Stimulated activated CD8-positive, alpha-beta memory T cell treated with anti-CD3 and anti-CD28 coated beads, Interleukin-15, amount 100 ng/mL, for 24 hours (primary cell): ENCODE results near the gene CRPPA.
"Not testable (repeated sequence)": the region's sequence is repeated elsewhere in the genome, so short reads cannot be mapped to it uniquely, and the experiment has no call there.

Source experiments
- DNase-seq: peaks from one replicate; pipeline ENCODE4 v3.0.0-alpha.2; 2020; ENCODE audit warnings: low read depth

The CRPPA gene

DNA sequence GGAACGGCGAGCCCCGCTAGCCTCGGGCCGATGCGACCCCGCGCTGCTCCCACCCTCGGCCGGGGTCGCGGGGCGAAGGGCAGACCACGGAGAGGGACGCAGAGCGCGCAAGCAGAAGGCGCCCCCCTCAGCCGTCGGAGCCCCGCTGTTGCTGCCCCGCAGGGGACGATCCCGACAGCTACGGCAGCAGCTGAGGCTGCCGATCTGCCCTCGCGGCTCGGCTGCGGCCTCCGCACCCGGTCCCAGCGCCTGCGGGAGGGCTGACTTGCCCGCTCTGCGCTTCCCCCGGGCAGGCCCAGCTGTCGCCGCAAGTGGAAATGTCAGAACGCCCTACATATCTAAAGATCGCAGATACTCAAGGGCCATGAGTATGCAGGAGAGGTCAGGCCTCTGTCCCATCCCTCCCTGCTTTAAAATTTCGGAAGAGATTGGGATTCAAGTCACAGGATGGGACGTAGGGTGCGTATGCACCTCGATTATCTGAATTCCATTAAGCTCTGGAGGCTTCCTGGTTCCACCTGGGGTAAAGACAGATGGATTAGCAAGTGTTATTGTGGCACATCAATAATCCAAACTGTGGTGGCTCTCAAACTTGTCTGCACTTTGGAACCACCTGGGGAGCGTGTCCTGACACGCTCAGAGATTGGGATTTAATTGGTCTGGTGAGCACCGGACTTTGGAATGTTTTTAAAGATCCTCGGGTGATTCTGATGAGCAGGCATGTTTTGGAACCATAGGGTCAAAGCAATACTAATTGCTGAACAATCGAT lies at the start of gene CRPPA:
Gene CRPPA, minus strand, starts transcription at position 206 of the 770 bp plus-strand sequence. CDS start 216 bp downstream, outside the sequence.
- peak; percentile 23 for DNase-seq

DNA sequence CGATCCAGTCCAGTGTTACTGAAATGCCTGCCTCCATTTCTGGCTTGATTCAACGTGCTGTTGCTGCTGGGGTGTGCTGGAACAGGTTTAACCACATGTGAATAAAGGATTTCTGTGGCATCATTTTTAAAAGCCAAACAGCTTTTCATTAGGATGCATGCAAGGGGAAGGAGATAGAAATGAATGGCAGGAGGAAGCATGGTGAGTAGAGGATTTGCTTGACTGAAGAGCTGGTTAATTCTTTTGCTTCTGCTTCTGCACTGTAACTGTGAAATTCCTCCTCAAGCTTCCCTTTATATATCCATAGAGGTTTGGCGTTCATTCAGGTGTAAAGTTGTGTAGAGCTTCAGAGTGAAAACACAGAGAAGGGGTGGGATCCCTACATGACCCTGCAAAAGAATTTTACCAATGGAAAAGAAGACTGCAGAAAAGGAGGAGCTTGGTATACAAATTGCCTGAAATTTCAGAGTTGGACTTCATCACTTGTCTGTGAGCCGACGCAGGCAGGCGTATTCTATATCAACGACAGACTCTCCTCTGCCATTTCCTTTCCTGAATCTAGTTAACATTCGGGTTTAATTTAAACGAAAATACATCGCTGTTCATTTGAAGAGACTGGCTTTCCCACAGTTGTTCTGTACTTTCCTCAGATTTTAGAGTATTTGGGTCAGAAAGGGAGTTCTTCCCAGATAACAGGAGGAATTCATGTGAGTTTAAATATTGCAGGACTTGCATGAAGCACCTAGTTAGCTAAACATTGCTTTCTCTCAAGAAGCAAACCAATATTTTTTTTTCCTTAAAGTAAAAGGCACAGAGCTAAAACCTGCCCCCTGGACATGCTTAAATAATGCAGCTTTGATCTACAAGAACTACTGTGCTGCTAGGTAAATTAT lies 44.4 kb upstream of the CRPPA start, which contains the start of gene SOSTDC1:
Gene SOSTDC1, minus strand, starts transcription at position 270 of the 893 bp plus-strand sequence. Its CDS starts 70 bp downstream, at position 200.
- DNase-seq, result no peak

DNA sequence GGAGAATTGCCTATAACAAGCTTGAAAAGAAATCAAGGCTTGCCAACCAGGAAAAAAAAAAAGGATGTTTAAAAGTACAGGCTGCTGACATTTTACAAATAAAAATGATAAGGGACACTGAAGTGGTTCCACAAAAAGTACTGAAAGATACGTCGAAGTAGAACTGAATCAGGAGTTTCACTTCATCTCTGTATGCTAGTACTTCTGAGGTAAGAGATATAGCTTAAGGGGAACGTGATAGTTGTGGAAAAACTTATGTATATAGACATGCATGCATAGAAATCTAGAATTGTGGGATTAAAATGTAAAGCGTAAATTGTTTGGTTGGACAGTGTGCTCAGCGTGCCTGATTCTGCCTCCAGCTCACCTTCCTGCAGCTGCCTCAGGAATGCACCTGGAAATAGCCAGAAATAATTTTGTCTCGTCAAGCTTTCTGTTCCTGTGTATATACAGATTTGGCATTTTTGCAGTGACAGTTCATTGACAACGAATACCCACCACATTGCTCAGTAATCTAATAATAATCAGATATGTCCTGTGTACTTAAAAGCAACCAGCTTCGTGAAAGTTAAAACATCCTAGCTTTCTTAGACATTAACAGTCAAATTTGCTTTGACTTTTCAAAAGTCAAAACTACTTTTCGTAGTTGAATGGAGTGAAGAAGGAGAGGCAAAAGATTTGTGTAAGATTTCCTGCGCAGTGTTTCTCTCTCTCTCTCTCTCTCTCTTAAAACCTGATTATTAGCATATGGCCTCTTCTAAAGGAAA lies 42.8 kb upstream of the CRPPA start:
- DNase-seq, result no peak

DNA sequence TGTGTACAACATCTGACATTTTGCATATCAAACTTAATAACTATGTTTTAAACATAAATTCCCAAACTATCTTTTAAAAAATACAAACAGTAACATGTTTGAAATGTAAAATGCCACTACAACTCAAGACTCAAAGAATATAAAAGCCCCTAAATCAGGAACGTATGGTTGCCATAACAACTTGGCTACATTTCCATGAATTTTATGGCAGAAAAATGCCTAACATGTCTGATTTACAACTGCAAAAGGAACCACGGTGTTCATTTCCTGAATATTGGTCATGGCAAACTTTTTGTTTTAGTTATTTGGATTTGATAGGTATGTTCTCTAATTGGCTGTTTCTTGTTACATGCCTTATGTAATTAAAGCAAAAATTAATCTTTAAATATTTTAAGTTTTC lies 42.2 kb upstream of the CRPPA start:
- DNase-seq, result no peak

DNA sequence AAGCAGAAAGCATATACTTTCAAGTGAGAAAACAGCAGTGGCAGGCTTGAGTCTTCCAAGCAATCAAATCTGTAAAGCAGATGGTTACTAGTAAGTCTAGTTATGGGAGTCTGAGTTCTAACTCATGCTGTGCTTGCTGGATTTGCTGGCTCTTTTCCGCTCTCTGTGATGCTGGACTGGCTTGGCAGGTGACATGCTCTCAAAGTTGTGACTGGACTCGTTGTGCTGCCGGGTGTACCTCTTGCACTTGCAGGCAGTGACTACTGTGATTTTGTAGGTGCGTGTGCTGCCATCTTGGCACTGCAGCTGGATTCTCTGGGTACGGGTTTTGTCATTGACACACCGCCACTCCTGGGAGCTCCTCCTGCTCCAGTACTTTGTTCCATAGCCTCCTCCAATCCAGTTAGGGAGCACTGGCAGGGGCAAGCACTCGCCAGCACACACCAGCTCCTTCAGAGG lies 41.1 kb upstream of the CRPPA start:
- DNase-seq, result no peak

DNA sequence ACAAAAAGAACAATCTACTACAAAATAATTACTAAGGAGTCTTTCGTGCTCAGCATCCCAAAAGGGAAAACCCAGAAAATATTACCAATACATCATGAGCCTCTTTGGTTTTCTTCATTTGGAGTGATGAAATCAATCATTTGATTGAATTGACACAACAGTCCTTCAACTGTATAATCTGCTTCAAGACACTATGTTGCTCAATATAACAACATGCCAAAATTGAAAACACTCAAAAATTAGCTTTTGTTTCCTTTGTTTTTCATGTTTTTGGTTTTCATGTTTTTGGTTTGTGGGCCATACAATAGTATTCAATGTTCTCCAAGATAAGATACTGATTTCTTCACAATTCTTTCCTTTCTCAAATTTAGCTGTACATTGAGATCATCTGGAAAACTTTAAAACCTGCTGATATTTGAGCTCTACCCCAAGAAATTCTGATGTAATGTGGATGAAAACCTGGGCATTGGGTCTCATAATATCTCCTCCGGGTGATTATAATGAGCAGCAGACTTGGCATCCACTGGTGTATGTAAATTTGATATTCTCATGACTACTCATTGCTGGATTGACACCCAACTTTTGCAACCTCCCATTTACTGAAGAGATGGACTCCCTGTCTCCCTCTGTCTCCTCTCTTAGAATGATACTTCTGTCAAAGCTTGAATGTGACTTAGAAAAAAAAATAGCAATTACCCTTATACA lies 39.6 kb upstream of the CRPPA start:
- DNase-seq, result no peak

DNA sequence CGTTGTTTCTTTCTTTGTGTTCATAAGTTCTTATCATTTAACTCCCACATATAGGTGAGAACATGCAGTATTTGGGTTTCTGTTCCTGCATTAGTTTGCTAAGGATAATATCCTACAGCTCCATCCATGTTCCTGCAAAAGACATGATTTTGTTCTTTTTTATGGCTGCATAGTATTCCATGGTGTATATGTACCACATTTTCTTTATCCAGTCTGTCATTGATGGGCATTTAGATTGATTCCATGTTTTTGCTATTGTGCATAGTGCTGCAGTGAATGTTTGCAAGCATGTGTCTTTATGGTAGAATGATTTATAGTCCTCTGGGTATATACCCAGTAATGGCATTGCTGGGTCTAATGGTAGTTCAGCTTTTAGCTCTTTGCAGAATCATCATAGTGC lies 35.0 kb upstream of the CRPPA start:
- not testable (repeated sequence) for DNase-seq

DNA sequence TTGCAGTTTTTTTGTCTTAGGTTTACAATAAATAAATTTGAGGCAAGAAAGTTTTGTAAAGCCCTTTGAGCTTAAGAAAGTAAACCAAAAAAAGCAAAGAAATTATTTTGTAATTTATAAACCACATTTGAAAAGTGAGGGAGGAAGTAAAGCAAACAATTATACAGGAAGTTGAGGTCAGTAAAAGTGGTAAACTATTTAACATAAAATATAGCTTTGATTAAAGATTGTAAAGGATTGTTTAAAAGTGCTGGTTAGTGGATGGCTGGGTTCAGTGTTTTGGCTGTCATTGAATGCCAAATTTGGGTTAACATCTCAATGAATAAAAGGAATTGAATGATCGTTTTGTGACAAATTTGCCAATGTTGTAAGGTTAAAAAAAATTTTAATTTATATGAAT lies 34.3 kb upstream of the CRPPA start:
- DNase-seq, result no peak

DNA sequence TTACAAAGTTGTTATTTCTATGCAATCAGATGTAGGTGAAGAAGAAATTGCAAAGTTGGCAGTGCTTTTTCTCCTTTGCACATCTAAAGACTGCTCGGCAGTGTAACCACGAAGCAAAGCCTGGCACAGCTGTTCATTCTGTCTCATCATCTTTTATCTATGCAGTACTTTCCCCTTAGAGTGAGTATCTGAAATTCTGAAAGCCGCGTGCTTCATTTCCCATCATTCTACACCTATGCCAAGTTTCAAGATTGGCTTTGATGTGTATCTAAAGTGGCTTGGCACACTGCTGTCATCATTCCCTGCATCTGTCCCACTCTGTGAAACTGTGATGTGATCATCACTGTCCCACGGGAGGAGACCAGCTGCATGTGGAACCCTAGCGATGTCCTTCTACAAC lies 29.0 kb upstream of the CRPPA start:
- no peak for DNase-seq

DNA sequence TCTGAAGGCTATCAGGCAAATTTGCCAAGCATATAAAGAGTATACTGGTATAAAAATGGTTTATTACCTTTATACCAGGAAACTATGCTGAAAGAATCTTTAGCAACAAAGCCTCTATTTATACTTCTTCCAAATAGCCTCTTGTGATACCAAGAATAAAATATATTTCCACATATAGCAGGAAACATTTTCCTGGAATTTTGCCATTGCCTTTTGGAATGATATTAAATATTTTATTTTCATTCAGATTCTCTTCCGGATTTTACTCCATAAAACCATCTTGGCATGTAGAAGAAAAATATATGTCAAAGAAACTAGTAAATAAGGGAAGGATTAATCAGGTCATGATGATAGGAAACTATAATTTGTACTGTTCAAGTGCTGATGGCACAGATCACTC lies 26.5 kb upstream of the CRPPA start:
- no peak for DNase-seq

DNA sequence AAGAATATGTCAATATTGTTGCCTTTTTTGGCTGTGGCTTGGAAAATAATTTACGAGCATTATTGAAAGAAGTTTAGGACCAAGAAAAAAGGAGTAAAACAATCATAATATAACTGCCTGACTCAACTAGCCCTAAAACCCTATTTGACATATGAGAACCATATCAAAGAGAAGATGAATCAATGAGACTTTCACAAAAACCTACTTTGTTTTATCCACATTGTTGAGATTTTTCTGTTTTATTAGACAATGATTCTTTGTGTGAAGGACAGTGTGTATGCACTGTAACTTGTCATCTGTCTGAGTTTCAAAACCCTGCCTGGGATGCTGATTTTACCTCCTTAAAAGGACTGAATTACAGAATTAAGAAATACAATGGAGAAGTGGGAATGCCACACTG lies 25.2 kb upstream of the CRPPA start:
- no peak for DNase-seq

DNA sequence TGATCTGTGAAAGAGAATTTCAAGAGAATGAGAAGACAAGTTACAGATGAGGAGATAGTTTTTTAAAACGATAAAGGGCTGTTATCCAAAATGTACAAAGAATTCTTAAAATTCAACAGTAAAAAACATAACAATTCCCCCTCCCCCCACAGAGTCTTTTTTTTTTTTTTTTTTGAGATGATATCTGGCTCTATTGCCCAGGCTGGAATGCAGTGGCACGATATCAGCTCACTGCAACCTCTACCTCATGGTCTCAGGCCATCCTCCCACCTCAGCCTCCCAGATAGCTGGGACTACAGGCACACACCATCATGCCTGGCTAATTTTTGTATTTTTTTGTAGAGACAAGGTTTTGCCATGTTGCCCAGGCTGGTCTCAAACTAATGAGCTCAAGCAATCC lies 22.5 kb upstream of the CRPPA start:
- DNase-seq, result not testable (repeated sequence)

DNA sequence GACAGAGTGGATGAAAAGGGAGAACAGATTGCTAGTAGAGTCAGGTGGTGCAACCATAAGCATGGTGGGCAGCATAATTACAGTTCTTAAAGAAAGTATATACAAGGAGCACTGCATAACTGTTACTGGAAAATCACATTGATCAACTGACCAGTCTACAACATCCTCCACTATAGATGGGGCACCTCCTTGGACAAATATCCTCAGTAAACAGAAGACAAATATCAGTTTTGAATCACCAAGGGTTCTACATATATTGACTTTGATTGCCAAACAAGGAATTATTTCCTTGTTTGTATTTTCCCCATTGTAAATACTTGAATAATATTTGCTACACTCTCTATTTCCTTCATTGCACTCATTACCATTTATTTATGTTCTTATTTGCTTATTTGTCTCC lies 17.6 kb upstream of the CRPPA start:
- no peak for DNase-seq

DNA sequence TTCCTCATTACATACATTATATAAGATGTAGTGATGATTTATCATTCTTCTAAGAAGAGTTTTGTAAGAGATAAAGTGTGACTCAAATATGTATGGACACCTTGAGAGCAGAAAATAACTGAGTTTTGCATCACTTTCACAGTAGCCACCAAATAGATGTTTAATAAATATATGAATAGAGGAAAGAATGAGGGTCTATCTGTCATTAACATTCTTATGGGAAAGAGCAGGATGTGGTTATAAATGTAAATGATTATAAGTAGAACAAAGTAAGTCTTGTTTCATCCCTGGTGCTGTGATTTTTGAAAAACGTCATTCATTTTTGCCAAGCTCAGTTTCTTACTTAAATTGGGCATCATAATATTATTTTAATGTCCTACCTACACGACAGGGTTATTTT lies 15.0 kb upstream of the CRPPA start:
- DNase-seq, result no peak

DNA sequence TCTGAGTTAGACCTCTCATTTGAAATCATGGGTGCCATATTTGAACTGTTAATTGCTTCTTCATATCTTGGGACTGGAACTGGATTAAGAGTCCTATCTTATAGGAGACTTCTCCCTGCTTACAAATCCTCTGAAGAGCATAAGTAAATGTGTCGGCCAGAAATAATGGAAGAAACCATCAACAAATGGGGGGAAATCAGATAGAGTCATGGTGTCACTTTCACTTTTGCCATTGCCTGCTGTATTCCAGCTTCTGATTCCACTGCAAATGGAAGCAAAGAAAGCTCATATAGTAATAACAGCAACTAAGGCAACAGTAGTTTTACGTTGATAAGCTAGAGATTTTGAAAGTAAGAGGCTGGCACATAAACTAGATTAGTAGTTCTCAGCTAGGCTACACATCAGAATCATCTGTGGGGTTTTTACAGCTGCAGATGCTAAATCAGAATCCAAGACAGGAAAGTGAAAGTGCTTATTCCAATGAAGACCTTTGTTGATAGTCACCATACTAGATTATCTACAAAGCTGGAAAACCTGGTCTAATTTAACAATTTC lies 12.3 kb upstream of the CRPPA start:
- DNase-seq, result no peak

DNA sequence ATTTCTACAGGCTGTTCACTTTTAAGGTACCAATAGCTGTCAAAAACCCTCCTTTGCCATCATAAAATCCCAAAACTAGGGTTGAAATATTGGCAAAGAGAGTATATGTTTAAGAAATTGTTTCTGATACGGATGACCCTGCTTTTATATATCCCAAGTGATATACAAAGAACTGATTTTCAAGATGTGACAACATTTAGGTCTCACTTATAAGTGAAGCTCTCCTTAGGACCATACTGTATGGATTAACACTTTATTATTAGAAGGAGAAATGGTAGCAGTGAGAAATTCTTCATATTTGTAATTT lies 11.0 kb upstream of the CRPPA start:
- DNase-seq, result no peak

DNA sequence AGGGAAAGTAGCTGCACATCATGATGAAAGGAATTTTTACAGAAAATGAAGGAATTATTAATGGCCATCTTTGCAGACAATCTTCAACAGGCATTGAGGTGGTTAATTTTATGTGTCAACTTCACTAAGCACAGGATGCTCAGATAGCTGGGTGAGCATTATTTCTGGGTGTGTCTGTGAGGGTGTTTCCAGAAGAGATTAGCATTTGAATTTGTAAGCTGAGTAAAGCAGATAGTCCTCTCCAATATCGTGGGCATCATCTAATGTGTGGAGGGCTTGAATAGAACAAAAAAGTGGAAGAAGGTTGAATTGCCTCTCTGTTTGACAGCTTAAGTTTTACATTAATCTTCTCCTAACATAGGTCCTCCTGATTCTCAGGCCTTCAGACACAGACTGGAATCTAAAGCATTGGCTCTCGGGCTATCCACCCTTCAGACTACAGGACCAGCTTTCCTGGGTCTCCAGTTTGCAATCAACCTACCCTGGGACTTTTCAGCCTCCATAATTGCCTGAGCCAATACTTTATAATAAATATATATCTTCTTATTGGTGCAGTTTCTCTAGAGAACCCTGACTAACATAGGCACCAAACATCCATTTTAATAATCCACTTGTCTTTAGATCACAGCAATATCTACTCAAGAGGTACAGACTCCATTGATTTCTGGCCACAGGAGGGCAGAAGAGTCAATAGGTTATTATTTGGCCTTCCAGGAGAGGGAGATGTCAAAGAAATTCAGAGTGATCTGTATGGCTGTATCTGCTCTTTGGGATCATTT lies 10.5 kb upstream of the CRPPA start:
- no peak for DNase-seq

DNA sequence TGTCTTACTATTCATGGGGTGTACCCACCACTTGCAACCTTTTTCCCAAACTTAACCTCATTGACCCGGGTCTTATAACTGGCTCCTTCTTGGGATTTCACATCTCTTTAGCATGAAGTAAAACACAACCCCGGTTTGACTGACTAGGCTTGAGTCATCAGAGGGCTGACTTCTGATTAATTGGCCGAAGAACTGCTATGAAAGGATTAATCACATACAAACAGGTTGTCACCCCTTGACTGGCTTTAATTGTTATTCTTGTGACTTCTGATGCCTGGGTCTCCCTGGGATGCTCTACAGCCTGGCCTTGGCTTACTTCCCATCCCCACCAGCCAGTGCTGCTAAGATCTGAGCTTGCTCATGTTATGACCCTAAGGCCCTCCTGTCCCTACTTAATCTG lies 8.8 kb upstream of the CRPPA start:
- no peak for DNase-seq

DNA sequence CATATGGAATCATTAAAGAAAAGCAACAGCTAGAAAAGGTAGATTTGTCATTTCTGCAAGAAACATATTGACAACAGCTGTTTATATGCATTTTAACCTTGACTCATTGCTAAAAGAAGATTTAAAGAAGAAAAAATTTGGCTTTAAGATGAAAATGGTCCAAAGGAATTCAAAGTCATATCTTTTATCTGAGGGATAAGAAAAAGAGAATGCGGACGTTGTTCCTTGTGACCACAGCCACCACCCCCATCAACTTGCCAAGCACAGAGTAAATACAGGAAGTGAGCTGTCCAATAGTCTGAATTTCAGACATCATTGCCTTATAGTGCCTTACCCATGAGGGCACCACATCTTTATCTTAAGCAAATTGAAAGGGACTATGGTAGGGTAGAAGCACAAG lies 7.3 kb upstream of the CRPPA start:
- no peak for DNase-seq

DNA sequence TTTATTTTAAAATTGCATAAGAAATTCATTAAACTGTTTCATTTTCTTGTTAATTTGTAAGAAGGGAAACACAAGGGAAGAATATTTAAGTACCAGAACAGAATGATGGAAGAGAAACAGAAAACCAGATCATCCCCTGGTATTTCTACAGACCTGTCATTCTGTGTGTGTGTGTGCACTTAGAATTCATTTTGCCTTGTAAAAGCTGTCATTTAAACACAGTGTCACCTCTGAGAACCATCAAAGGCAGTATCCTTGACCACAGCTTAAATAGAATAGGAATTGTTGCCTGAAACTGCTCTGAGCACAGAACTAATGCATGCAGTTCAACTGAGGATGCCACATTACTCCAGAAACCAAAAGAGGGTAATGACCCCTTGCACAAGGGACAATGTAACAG lies 6.8 kb upstream of the CRPPA start:
- no peak for DNase-seq

DNA sequence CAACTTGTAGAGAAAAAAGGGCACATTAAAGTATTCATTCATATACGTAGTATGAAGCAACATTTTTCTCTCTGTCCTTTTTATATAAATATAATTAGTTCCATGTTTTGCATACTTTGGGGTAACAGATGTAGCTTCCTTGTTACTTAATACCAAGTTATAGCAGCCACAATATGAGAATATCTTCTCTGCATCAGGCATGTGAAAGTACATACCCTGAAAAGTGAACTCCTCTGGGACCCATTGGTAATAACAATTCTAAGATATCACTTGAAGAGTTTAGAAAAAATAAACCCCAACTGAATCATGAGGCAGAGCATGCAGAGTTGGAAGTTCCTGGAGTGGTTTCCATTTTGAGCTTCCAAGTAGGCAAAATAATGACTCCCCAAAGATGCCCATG lies 2.4 kb upstream of the CRPPA start:
- DNase-seq, result no peak
